Measurements from ENCODE around the gene ZNF407.

GRCh38 chr18:75109319-75109691, 511.6 kb downstream of the ZNF407 start:
- no peak for TF ChIP-seq POLR2A (IDR thresholded peaks at IDR 0.05)
- TF ChIP-seq, protein P1, sequence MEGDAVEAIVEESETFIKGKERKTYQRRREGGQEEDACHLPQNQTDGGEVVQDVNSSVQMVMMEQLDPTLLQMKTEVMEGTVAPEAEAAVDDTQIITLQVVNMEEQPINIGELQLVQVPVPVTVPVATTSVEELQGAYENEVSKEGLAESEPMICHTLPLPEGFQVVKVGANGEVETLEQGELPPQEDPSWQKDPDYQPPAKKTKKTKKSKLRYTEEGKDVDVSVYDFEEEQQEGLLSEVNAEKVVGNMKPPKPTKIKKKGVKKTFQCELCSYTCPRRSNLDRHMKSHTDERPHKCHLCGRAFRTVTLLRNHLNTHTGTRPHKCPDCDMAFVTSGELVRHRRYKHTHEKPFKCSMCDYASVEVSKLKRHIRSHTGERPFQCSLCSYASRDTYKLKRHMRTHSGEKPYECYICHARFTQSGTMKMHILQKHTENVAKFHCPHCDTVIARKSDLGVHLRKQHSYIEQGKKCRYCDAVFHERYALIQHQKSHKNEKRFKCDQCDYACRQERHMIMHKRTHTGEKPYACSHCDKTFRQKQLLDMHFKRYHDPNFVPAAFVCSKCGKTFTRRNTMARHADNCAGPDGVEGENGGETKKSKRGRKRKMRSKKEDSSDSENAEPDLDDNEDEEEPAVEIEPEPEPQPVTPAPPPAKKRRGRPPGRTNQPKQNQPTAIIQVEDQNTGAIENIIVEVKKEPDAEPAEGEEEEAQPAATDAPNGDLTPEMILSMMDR (IDR thresholded peaks at IDR 0.05), result no peak

All from heart left ventricle (tissue), 13 donors.